HEK293T (cell line): ENCODE data around the gene GTF2IRD2.
"Not testable (repeated sequence)": the region's sequence is repeated elsewhere in the genome, so short reads cannot be mapped to it uniquely, and the experiment has no call there.

Experiments
- ARNT ChIP-seq: fragments of 450-650 bp; IDR thresholded peaks from 2 replicates; pipeline ENCODE4 v1.6.1; 2017; ENCODE audit warnings: mild to moderate bottlenecking
- BHLHE40 ChIP-seq: fragments of 450-650 bp; IDR thresholded peaks from 2 replicates; pipeline ENCODE4 v1.6.1; 2016; ENCODE audit warnings: mild to moderate bottlenecking, moderate library complexity, borderline replicate concordance
- ELF4 ChIP-seq: fragments of 450-650 bp; IDR thresholded peaks from 2 replicates; pipeline ENCODE4 v1.6.1; 2017; ENCODE audit warnings: antibody characterized with exemption
- FOXA1 ChIP-seq: fragments of 450-650 bp; IDR thresholded peaks from 2 replicates; pipeline ENCODE4 v1.6.1; 2016; ENCODE audit warnings: mild to moderate bottlenecking
- FOXK2 ChIP-seq: fragments of 450-650 bp; IDR thresholded peaks from 2 replicates; pipeline ENCODE4 v1.6.1; 2016; ENCODE audit warnings: mild to moderate bottlenecking
- FOXM1 ChIP-seq: fragments of 450-650 bp; IDR thresholded peaks from 2 replicates; pipeline ENCODE4 v1.6.1; 2017; ENCODE audit warnings: mild to moderate bottlenecking, borderline replicate concordance
- HDGF ChIP-seq: fragments of 450-650 bp; IDR thresholded peaks from 2 replicates; pipeline ENCODE4 v1.6.1; 2017; ENCODE audit warnings: antibody characterized with exemption, borderline replicate concordance
- LEF1 ChIP-seq: fragments of 450-650 bp; IDR thresholded peaks from 2 replicates; pipeline ENCODE4 v1.6.1; 2017; ENCODE audit warnings: mild to moderate bottlenecking, borderline replicate concordance
- NFRKB ChIP-seq: fragments of 450-650 bp; IDR thresholded peaks from 2 replicates; pipeline ENCODE4 v1.6.1; 2016; ENCODE audit warnings: mild to moderate bottlenecking, moderate library complexity
- PKNOX1 ChIP-seq: fragments of 450-650 bp; IDR thresholded peaks from 2 replicates; pipeline ENCODE4 v1.6.1; 2016
- SP1 ChIP-seq: fragments of 450-650 bp; IDR thresholded peaks from 2 replicates; pipeline ENCODE4 v1.6.1; 2017
- SUZ12 ChIP-seq: fragments of 450-650 bp; IDR thresholded peaks from 2 replicates; pipeline ENCODE4 v1.6.1; 2016; ENCODE audit warnings: mild to moderate bottlenecking
- TARDBP ChIP-seq: fragments of 450-650 bp; IDR thresholded peaks from 2 replicates; pipeline ENCODE4 v1.6.1; 2016
- ZNF384 ChIP-seq: fragments of 450-650 bp; IDR thresholded peaks from 2 replicates; pipeline ENCODE4 v1.6.1; 2016

DNA sequence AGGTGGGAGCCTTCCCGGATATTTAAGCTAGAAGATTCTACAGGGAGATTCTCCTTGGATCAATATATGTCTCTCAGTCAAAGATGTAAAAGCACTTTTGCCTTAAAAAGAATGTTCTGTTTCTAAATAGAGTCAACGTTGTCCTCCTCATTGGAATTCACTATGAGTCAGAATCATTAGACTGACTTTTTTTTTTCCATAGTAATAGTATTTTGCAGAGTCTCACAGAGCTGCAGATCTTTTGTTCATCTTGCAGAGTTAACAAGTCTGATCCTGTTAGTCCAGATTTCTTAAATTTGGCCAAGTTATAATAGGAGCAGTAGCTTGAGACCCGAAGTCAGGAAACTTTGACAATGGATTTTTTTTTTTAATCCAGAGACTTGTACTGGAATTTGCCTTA is 92.4 kb downstream of the GTF2IRD2 start:
- not testable (repeated sequence) for TF ChIP-seq NFRKB, FOXM1, ZNF384, TARDBP, SP1, ARNT, HDGF, SUZ12, LEF1, ELF4, PKNOX1, FOXK2, FOXA1, BHLHE40
